Ovary (tissue), 9 donors: ENCODE measurements around the gene GPS1. TPM values are rescaled to one million over a fixed set of nuclear protein-coding genes. Genes with fewer than 3 reads are reported as not detected.
A peak's percentile ranks its signal among the peaks of the same experiment; 100 is the strongest.

Experiments
- DNase-seq, 5 donors: peaks; one replicate each; pipeline ENCODE4 v3.0.0-alpha.2; 2019 to 2020
- H3K27ac ChIP-seq, 2 donors: fragments of 200-600 bp; one replicate each; pipeline versions ENCODE4 v1.5.1 to v1.8.0; 2019 to 2022
- H3K27me3 ChIP-seq: fragments of 200-600 bp; one replicate; pipeline ENCODE4 v1.8.0; 2022
- H3K36me3 ChIP-seq: fragments of 200-600 bp; sonication (generic); one replicate; pipeline ENCODE4 v1.5.1; 2019
- H3K4me1 ChIP-seq: one replicate; pipeline ENCODE4 v1.8.1; 2013; ENCODE audit warnings: mild to moderate bottlenecking, moderate library complexity; ENCODE audit not compliant: insufficient read depth
- H3K4me3 ChIP-seq: fragments of 200-600 bp; sonication (generic); one replicate; pipeline ENCODE4 v1.5.1; 2017
- H3K9me3 ChIP-seq, 2 donors: fragments of 200-600 bp in 1 of 2; sonication (generic) in 1 of 2; one replicate each; pipeline versions ENCODE4 v1.5.1 to v1.8.1; 2013 to 2019; ENCODE audit warnings: mild to moderate bottlenecking in 1 of 2, moderate library complexity in 1 of 2
- CTCF ChIP-seq, 3 donors: fragments of 450-650 bp in 2 of 3; fragments of 200-600 bp in 1 of 3; IDR thresholded peaks; one replicate each; pipeline versions ENCODE4 v1.5.1 to v1.8.0; 2016 to 2022; ENCODE audit warnings: antibody characterized with exemption in 3 of 3, mild to moderate bottlenecking in 1 of 3
- EP300 ChIP-seq: sonication (generic); formaldehyde crosslinking; IDR thresholded peaks from one replicate; pipeline ENCODE4 v1.6.1; 2017; ENCODE audit warnings: antibody characterized with exemption
- POLR2A ChIP-seq: fragments of 450-650 bp; IDR thresholded peaks from one replicate; pipeline ENCODE4 v1.6.1; 2017; ENCODE audit warnings: antibody characterized with exemption, mild to moderate bottlenecking, moderate library complexity
- WGBS, 3 donors: extraction: QIAGEN DNeasy Blood & Tissue Kit in 1 of 3; methylation state at CpG; one replicate each; pipeline versions ENCODE4 v1.1.5 to v1.1.7; 2013 to 2017; 5-methylcytosine and 5-hydroxymethylcytosine counted together
- intact Hi-C, 4 donors: fragments of 100-400 bp; cut with DNase I; formaldehyde crosslinking; loops; one replicate each; pipeline versions ENCODE4 v1.11.0 to v1.15.1; 2022 to 2023
- polyA plus RNA-seq, 2 donors: library from polyadenylated mRNA; stranded (reverse); fragments of 200-250 nt in 1 of 2; fragments of 350-450 nt in 1 of 2; fragmentation: Illumina TruSeq in 1 of 2; extraction: RNeasy Lipid Tissue Mini Kit (QIAGEN cat#74804) in 1 of 2; gene quantifications; one replicate each; pipeline ENCODE4 v1.2.3, GENCODE V29; 2013 to 2014
- total RNA-seq, 7 donors: library from RNA; depleted of rRNA in 2 of 7; stranded (reverse); fragments of >200 nt in 2 of 7; fragmentation: NEBNext Ultra II Directional in 3 of 7; extraction: Animal tissue kit (Norgen Biotek cat#: 25700) in 3 of 7; gene quantifications; one replicate each; pipeline versions ENCODE4 v1.1.0 to v1.2.4, GENCODE V29; 2016 to 2023
- donor health status: DM: no; HTN: no; CAD: no; lungs with moderate emphysema.
- donor health status: DM: no; HTN: no; CAD: no.
- donor health status: Bipolar disorder and iron deficiency.
- donor health status: DM: yes; HTN: yes; CAD: no.
- donor health status: DM: no; HTN: no; CAD: no.
- donor health status: DM: yes; HTN: yes; CAD: no.

GPS1 gene
- total and polyA plus RNA-seq, 9 donors: 12.4 to 96.2 (median 77.8) TPM

GRCh38 chr17:82097184-82097918 is 45.7 kb downstream of the GPS1 start:
- Histone ChIP-seq H3K36me3 (no peaks in the 10 kb centered on the region), H3K4me3 (peak overlapping the region; percentile 72), H3K27ac (peak overlapping the region; percentile 96 to 98), H3K9me3 (no peaks in the 10 kb centered on the region), H3K4me1 (peaks cover 8% of the 10 kb centered on the region), H3K27me3 (no peaks in the 10 kb centered on the region)
- TF ChIP-seq CTCF (IDR thresholded peaks at IDR 0.05) (peak in 1 of 3 donors; percentile 9), EP300 (no peak), POLR2A (no peak)
- 1 to 3% (median 1%) methylated on average over 37 to 77 of the region's 77 CpGs for WGBS, 3 donors
- peak; percentile 37 to 74 (median 64) for DNase-seq
- intact Hi-C loops: no loop called here

GRCh38 chr17:82097919-82098168 is 46.1 kb downstream of the GPS1 start:
- Histone ChIP-seq H3K4me3 (peak overlapping the region; percentile 72), H3K27ac (peak overlapping the region; percentile 96 to 98), H3K36me3 (no peaks in the 10 kb centered on the region), H3K27me3 (no peaks in the 10 kb centered on the region), H3K9me3 (no peaks in the 10 kb centered on the region), H3K4me1 (peaks cover 8% of the 10 kb centered on the region)
- no peak for TF ChIP-seq POLR2A
- TF ChIP-seq EP300: no peak
- TF ChIP-seq CTCF (IDR thresholded peaks at IDR 0.05): no peak
- intact Hi-C loops: no loop called here
- 0 to 1% (median 1%) methylated on average over 17 to 36 of the region's 36 CpGs for WGBS, 3 donors
- no peak for DNase-seq

- Histone ChIP-seq H3K4me3 (peak within 1 kb of the TSS; percentile 72), H3K27me3 (no peaks in the 10 kb centered on the region), H3K36me3 (no peaks in the 10 kb centered on the region), H3K9me3 (no peaks in the 10 kb centered on the region), H3K27ac (peak within 1 kb of the TSS; percentile 96 to 98), H3K4me1 (peaks cover 8% of the 10 kb centered on the region)
- 0 to 1% (median 1%) methylated on average over 13 to 122 of the region's 124 CpGs for WGBS, 3 donors
- TF ChIP-seq CTCF (IDR thresholded peaks at IDR 0.05) (peak in 2 of 3 donors; percentile 59 to 67), POLR2A (peak; percentile 85), EP300 (no peak)
- intact Hi-C loops: no loop called here
- peak; percentile 94 to 97 (median 96) for DNase-seq
Observed at GRCh38 chr17:82098169-82098938, 46.7 kb downstream of the GPS1 start, which contains the start of gene FASN. Gene FASN (minus strand): TSS chr17:82098236. CDS start chr17:82096445, 1,791 bp downstream.

- Histone ChIP-seq H3K27me3 (no peaks in the 10 kb centered on the region), H3K27ac (peak overlapping the region; percentile 96 to 98), H3K36me3 (no peaks in the 10 kb centered on the region), H3K9me3 (no peaks in the 10 kb centered on the region), H3K4me1 (peaks cover 8% of the 10 kb centered on the region), H3K4me3 (peak overlapping the region; percentile 72)
- intact Hi-C loops: no loop called here
- WGBS, 3 donors: 15 to 36% (median 21%) methylated on average over 33 to 80 of the region's 80 CpGs
- TF ChIP-seq EP300: no peak
- no peak for TF ChIP-seq POLR2A
- no peak for TF ChIP-seq CTCF (IDR thresholded peaks at IDR 0.05)
- no peak for DNase-seq
Observed at GRCh38 chr17:82098939-82099763, 47.5 kb downstream of the GPS1 start.
